ENCODE data around the gene CATSPERD.

Gene CATSPERD

DNA sequence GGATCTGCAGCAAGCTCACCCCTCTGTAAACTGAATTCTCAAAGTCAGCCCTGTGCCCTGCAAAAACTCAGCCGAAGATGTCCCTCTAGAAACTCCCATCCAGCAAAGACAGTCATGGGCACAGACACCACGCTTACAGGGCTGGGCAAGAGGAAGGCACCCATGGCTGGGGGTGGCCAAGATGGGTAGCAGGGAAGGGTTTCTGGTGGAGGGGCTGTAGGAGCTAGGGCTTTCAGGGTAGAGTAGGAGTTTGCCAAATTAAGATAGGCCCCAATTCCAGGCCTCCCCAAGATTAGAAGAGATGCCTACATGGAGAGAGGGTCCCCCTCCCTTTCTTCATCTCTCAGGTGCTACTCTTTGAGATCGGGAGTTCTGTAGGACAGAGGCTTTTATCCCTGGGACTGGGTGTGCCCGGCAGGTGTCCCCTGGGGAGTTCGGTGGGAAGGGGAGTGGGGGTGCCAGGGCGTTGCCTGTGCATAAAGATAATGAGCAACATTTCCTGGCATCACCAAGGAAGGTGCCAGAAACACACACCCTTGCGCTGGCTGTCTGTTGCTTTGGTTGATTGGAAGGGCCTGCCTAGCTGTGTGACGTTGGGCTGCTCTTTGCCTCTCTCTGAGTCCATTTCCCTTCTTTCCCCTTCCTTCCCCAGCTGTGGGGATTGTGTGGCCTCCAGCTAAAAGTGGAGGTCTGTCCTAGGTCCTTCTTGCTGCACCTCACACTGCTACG lies 93.8 kb downstream of the CATSPERD start:
- DNase-seq (ENCODE audit: low spot score), result no peak
- TF ChIP-seq, protein P1, sequence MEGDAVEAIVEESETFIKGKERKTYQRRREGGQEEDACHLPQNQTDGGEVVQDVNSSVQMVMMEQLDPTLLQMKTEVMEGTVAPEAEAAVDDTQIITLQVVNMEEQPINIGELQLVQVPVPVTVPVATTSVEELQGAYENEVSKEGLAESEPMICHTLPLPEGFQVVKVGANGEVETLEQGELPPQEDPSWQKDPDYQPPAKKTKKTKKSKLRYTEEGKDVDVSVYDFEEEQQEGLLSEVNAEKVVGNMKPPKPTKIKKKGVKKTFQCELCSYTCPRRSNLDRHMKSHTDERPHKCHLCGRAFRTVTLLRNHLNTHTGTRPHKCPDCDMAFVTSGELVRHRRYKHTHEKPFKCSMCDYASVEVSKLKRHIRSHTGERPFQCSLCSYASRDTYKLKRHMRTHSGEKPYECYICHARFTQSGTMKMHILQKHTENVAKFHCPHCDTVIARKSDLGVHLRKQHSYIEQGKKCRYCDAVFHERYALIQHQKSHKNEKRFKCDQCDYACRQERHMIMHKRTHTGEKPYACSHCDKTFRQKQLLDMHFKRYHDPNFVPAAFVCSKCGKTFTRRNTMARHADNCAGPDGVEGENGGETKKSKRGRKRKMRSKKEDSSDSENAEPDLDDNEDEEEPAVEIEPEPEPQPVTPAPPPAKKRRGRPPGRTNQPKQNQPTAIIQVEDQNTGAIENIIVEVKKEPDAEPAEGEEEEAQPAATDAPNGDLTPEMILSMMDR (IDR thresholded peaks at IDR 0.05; ENCODE audit: borderline replicate concordance, control extremely low read depth, extremely low read depth, insufficient read depth, missing control alignments), result no peak
- in situ Hi-C loops (cut with MboI; ENCODE audit: low sequenced_read_pairs, unreplicated experiment), result no loop called here

DNA sequence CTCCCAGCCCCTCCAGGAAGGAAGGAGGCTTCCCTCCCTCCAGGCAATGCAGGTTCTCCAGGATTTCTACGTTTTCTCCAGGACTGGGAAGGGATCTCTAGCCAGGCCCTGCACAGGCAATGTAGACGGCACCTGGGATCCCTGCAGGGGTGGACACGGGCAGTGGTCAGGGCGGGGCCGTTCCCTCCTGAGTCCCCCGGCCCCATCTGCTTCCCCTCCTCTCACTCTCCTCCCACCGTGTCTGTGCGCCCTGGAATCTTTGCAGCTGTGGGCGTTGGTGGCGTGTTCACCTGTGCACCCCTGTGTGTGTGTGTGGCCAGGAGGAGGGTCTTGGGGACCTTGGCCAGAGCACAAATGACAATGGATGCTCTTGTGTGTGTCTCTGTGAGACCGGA lies 94.4 kb downstream of the CATSPERD start:
- TF ChIP-seq, protein P1 (IDR thresholded peaks at IDR 0.05; ENCODE audit: borderline replicate concordance, control extremely low read depth, extremely low read depth, insufficient read depth, missing control alignments), result no peak
- in situ Hi-C loops (cut with MboI; ENCODE audit: low sequenced_read_pairs, unreplicated experiment), result no loop called here
- DNase-seq (ENCODE audit: low spot score), result no peak

- in situ Hi-C loops (cut with MboI; ENCODE audit: low sequenced_read_pairs, unreplicated experiment), result no loop called here
- TF ChIP-seq, protein P1 (IDR thresholded peaks at IDR 0.05; ENCODE audit: borderline replicate concordance, control extremely low read depth, extremely low read depth, insufficient read depth, missing control alignments), result no peak
- DNase-seq (ENCODE audit: low spot score), result no peak
Measured at GRCh38 chr19:5817218-5817617, 96.8 kb downstream of the CATSPERD start.

DNA sequence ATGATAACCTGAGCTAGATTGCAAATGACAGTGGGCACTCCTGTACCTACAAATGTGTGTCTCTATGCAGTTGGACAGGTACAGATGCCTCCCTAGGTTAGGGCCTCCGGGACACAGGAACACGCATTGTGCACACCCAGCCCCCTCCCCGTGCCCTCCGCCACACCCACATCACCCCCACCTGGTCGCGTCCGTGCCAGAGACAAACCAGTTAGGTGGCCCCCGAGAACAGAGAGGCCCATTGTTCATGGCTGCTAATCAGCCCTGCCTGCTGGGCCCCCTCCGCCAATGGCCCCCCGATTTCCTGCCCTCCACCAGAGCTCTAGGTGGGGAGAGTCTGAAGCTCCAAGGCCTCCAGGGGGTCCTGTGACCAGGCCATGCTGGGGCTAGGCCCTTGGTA lies 98.2 kb downstream of the CATSPERD start:
- in situ Hi-C loops (cut with MboI; ENCODE audit: low sequenced_read_pairs, unreplicated experiment), result no loop called here
- no peak for DNase-seq (ENCODE audit: low spot score)
- TF ChIP-seq, protein P1 (IDR thresholded peaks at IDR 0.05; ENCODE audit: borderline replicate concordance, control extremely low read depth, extremely low read depth, insufficient read depth, missing control alignments), result no peak

- TF ChIP-seq, protein P1 (IDR thresholded peaks at IDR 0.05; ENCODE audit: borderline replicate concordance, control extremely low read depth, extremely low read depth, insufficient read depth, missing control alignments), result no peak
- DNase-seq (ENCODE audit: low spot score), result no peak
- in situ Hi-C loops (cut with MboI; ENCODE audit: low sequenced_read_pairs, unreplicated experiment), result no loop called here
Measured at GRCh38 chr19:5820785-5821184, 100.3 kb downstream of the CATSPERD start.

- DNase-seq (ENCODE audit: low spot score), result no peak
- TF ChIP-seq, protein P1 (IDR thresholded peaks at IDR 0.05; ENCODE audit: borderline replicate concordance, control extremely low read depth, extremely low read depth, insufficient read depth, missing control alignments), result no peak
- in situ Hi-C loops (cut with MboI; ENCODE audit: low sequenced_read_pairs, unreplicated experiment), result no loop called here
Measured at GRCh38 chr19:5821521-5822180, 101.2 kb downstream of the CATSPERD start.

Measured in GM13976 (cell line).